DMS53 (cell line): Measurements from ENCODE around the gene WWOX.
A peak's percentile ranks its signal among the peaks of the same experiment; 100 is the strongest.
"Not testable (repeated sequence)": the region's sequence is repeated elsewhere in the genome, so short reads cannot be mapped to it uniquely, and the experiment has no call there.

Source experiments
- DNase-seq: peaks from one replicate; lab custom pipeline; 2025; lab: John Stamatoyannopoulos, UW

WWOX gene

DNA sequence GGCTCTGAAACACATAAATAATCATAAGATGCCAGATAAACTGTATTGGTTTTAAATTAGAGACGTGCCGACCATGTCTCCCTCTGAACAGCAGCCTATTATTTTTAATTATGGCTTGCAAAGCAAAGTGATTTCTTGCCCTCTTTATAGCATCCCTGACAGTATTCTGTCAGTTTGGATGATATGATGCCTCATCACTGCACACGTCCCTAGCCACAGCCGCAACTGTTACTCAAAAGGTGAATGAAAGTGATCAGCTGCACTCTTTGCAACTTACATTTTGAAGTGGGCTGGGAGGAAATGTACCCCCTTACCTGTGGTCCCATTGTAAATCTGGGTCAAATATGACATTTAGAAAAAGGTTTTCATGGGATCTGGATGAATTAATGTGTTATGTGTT lies 1111.2 kb downstream of the WWOX start:
- DNase-seq: no peak

GRCh38 chr16:79211586-79211985 lies 1112.1 kb downstream of the WWOX start:
- DNase-seq: no peak

DNA sequence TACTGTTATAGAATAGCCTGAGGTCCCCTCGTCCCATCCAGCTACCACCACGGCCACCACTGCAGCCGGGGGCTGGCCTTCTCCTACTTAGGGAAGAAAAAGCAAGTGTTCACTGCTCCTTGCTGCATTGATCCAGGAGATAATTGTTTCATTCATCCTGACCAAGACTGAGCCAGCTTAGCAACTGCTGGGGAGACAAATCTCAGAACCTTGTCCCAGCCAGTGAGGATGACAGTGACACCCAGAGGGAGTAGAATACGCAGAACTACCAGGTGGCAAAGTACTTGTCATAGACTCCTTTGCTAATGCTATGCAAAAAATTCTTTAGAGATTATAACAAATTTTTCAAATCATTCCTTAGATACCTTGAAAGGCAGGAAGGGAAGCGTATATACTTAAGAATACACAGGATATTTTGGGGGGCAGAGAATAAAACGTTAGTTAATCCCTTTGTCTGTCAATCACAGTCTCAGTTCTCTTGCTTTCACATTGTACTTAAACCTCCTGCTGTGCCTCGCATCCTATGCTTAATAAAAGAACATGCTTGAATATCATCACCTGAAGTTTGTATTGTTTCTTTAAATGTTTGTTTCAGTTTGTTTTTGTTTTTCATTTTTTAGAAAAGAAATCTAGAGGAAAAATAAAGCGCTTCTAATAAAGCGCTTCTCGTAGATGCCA lies 1112.8 kb downstream of the WWOX start:
- DNase-seq: no peak

- DNase-seq: peak; percentile 3
Observed at GRCh38 chr16:79213214-79213613, 1113.8 kb downstream of the WWOX start.

DNA sequence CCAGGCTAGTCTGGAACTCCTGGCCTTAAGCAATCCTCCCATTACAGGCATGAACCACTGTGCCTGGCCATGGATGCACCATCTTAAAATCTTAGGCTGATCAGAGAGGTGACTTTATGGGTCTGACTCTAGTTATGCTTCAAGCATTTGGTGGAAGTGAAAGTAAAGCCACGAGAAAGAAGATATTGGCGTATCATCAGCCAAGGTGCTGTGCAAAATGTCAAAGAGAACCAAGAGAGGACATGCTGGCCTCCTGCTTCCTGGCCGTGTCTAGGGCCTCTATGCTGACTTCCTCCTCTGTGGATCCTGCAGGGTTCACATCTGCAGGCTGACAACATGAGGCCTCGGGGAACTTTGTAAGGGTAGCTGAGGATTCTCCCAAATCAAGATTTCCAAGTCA lies 1115.8 kb downstream of the WWOX start:
- no peak for DNase-seq

- no peak for DNase-seq
Observed at GRCh38 chr16:79217375-79218011, 1118.0 kb downstream of the WWOX start.

- no peak for DNase-seq
Observed at GRCh38 chr16:79218351-79218750, 1118.9 kb downstream of the WWOX start.

- DNase-seq: not testable (repeated sequence)
Observed at GRCh38 chr16:79225994-79226393, 1126.5 kb downstream of the WWOX start.

DNA sequence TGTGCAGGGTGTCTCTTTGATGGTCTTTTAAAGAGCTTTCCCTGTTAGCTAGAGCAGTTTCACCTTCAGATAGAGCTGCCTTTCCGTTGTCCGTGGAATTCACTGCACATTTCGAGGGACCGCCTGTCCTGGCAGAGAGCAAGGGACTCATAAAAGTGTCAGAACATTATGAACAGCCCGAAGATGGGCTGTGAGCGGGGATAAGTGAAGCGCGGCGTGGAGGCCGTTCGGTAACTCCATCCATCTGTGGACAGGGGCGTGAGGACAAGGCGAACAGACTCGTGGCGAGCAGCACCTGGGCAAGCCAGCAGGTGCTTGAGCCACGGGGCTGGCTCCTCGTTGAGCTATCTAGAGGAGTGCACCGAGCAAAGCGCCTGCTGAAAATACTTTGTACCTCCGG lies 1129.9 kb downstream of the WWOX start:
- DNase-seq: no peak

GRCh38 chr16:79245700-79246099 lies 1146.2 kb downstream of the WWOX start:
- not testable (repeated sequence) for DNase-seq

- DNase-seq: no peak
Observed at GRCh38 chr16:79247386-79247785, 1147.9 kb downstream of the WWOX start.

- DNase-seq: no peak
Observed at GRCh38 chr16:79248351-79248750, 1148.9 kb downstream of the WWOX start.

- no peak for DNase-seq
Observed at GRCh38 chr16:79250502-79251098, 1151.1 kb downstream of the WWOX start.

GRCh38 chr16:79253100-79253631 lies 1153.7 kb downstream of the WWOX start:
- DNase-seq: no peak

DNA sequence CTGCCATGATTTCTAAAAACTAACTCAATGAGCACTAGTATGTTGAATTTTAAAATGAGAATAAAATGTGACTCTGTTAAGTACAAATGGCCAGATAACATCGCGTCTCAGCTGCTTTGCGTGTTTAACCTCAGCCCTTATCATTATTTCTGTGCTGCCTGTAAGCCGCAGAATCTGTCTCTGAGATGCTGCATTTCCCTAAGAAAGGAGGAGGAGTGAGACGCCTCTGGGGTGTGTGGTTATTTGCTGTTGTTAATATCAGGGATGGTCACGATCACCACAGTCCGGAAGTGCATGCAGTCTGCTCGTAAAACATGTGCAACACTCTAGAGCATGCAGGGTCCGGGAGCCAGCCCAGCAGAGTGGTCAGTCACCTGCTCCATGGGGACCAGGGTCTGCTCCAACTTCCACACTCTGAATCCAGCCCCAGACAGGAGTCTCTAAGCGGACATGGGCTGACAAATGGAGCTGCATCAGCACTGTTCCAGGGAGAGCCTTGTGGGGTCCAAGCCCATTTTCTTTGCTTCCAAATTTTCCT lies 1158.6 kb downstream of the WWOX start:
- no peak for DNase-seq

GRCh38 chr16:79260890-79261289 lies 1161.4 kb downstream of the WWOX start:
- not testable (repeated sequence) for DNase-seq

- DNase-seq: peak; percentile 70
Observed at GRCh38 chr16:79261481-79261940, 1162.1 kb downstream of the WWOX start.

DNA sequence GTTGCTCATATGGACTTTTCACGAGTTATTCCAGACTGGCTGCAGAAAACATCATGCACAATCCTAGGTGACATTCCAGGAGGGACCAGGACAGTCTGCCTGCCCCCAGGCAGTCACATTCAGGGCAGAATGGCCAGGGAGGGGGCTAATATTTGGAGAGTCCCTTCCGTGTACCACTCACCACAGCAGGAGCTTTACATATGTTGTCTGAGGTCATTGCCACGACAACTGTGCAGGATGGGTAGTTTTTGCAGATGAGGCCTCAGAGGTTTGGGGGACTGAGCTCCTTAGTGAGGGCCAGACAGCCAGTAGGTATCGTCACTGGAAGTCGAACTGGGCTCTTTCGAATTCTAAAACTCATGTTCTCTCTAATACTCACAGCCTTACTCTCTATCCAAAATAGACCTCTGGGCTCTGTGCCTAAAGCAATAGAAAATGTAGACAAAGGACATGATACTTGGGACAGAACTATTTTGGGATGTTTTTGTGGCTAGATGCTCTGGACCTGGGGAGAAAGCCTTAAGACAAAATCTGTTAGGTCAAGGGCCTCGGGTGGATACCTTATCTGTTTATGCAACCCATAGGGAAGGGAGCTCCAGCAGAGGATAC lies 1162.6 kb downstream of the WWOX start:
- DNase-seq: no peak
